NB4 (cell line): ENCODE measurements around the gene MARK4.

Experiments used
- DNase-seq: peaks from one replicate; pipeline ENCODE4 v3.0.0; 2010; ENCODE audit warnings: low read depth
- H3K4me3 ChIP-seq: one replicate; pipeline ENCODE4 v1.5.1; 2011; ENCODE audit warnings: mild to moderate bottlenecking, low read depth, low read length, moderate library complexity
- MYC ChIP-seq: IDR thresholded peaks from 2 replicates; pipeline ENCODE4 v1.6.1; 2011; ENCODE audit warnings: low read depth, low read length
- POLR2A ChIP-seq: IDR thresholded peaks from 2 replicates; pipeline ENCODE4 v1.6.1; 2011; ENCODE audit warnings: mild to moderate bottlenecking; ENCODE audit not compliant: insufficient read length; ENCODE audit errors: extremely low read depth
- TF ChIP-seq, protein P1 (sequence below): IDR thresholded peaks from one replicate; pipeline ENCODE4 v1.5.1; 2012; ENCODE audit warnings: low read depth, low read length
- TF ChIP-seq, protein P2 (sequence below): IDR thresholded peaks from 2 replicates; pipeline ENCODE4 v1.6.1; 2011; ENCODE audit warnings: low read depth, low read length

MARK4 gene

DNA sequence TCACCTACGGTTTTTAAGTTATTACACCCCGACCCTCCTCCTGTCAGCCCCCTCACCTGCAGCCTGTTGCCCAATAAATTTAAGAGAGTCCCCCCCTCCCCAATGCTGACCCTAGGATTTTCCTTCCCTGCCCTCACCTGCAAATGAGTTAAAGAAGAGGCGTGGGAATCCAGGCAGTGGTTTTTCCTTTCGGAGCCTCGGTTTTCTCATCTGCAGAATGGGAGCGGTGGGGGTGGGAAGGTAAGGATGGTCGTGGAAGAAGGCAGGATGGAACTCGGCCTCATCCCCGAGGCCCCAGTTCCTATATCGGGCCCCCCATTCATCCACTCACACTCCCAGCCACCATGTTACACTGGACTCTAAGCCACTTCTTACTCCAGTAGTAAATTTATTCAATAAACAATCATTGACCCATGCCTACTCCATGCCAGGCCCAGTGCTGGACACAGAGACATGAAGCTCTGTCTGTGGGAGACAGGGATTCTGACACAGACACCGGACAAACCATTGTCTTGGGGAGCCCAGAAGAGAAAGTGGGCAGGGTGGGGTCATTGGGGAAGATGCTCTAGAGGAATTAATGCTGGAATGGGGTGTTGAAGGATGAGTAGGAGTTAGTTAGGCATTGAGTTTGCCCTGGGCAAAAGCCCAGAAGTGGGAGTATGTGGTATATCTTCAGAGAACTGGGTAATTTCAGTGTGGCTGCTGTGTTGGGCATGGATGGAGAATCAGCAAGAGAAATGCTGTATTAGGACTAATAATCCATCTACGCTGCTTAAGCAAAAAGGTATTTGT is 52.4 kb downstream of the MARK4 start:
- TF ChIP-seq POLR2A = no peak
- DNase-seq = no peak
- no peak overlapping the region for H3K4me3 ChIP-seq

DNA sequence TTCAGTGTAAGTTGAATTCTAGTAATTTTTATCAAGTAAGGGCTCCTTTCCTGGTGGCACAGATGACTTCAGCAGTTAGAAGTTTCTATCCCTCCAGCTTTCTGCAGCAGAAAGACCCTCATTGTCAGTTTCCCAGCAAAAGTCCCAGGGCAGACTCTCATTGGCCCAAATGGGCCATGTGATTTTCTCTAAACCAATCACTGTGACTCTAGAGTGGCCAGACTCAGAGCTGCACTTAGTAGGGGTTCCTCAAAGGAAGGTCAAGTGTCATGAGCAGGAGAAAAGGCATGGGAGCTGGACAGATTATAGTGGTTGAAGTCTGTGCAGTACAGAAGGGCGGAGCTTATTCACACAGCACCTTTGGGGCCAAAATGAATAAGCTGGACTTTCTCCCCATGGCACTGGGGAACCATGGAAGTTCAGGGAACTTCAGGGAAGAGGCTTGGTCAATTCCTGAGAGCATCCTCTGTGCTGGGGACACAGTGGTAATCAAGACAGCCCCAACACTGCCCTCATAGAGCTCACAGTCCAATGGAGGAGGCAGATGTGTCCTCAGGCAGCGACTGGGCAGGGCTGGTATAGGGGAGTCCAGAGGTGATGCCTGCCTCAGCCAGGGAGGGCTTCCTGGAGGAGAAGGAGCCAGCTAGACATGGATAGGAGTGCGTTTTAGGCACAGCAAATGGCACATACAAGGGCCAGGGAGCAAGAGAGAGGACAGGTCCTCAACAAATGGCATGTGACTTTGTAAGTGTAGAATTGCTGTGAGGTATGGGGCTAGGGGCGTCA is 53.3 kb downstream of the MARK4 start:
- TF ChIP-seq, protein P1, sequence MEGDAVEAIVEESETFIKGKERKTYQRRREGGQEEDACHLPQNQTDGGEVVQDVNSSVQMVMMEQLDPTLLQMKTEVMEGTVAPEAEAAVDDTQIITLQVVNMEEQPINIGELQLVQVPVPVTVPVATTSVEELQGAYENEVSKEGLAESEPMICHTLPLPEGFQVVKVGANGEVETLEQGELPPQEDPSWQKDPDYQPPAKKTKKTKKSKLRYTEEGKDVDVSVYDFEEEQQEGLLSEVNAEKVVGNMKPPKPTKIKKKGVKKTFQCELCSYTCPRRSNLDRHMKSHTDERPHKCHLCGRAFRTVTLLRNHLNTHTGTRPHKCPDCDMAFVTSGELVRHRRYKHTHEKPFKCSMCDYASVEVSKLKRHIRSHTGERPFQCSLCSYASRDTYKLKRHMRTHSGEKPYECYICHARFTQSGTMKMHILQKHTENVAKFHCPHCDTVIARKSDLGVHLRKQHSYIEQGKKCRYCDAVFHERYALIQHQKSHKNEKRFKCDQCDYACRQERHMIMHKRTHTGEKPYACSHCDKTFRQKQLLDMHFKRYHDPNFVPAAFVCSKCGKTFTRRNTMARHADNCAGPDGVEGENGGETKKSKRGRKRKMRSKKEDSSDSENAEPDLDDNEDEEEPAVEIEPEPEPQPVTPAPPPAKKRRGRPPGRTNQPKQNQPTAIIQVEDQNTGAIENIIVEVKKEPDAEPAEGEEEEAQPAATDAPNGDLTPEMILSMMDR = no peak
- no peak for TF ChIP-seq MYC
- no peak for TF ChIP-seq POLR2A
- TF ChIP-seq, protein P2, sequence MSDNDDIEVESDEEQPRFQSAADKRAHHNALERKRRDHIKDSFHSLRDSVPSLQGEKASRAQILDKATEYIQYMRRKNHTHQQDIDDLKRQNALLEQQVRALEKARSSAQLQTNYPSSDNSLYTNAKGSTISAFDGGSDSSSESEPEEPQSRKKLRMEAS = no peak
- DNase-seq = no peak
- no peak overlapping the region for H3K4me3 ChIP-seq

DNA sequence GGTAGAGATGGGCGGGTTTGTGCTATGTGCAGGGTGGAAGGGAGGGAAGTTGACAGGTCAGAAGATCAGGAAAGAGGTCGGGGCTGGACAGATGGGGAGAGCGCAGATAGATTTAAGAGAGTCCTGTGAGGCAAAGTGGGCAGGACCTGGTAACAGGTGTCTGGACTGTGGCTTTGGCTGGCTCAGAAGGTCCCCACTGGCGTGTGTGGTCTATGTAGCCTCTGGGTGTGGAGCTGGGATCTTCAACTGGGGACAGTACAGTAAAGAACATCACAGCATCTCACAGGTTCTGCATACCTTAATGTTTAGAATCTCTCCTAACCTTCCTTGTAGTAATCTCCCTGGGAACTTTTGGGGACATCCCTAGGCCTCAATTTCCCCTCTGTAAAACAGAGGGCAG is 53.9 kb downstream of the MARK4 start:
- no peak overlapping the region for H3K4me3 ChIP-seq
- DNase-seq = no peak
- TF ChIP-seq, protein P1 = no peak
- TF ChIP-seq MYC (no peak), POLR2A (no peak)
- TF ChIP-seq, protein P2 = no peak

DNA sequence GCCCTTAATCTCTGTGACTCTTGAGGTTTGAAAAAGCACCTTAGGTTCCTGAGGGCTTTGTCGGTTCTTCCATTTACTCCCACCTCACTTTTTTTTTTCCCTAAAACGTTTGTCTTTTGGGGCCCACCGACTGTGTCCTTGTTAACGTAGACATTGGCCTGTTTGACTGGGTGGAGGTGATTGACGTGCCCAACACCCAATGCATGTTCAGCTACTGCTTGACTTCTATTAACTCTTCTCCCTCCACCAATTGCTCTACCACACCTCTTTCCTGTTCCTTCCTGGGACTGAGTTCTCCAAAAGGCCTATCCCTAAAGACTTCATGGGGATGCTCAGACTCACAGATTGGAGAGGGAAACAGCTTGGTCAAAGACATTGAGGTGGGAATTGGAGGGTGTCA is 54.4 kb downstream of the MARK4 start:
- TF ChIP-seq POLR2A = no peak
- TF ChIP-seq, protein P2 = no peak
- no peak for TF ChIP-seq MYC
- TF ChIP-seq, protein P1 = no peak
- H3K4me3 ChIP-seq = no peak overlapping the region
- DNase-seq = no peak

DNA sequence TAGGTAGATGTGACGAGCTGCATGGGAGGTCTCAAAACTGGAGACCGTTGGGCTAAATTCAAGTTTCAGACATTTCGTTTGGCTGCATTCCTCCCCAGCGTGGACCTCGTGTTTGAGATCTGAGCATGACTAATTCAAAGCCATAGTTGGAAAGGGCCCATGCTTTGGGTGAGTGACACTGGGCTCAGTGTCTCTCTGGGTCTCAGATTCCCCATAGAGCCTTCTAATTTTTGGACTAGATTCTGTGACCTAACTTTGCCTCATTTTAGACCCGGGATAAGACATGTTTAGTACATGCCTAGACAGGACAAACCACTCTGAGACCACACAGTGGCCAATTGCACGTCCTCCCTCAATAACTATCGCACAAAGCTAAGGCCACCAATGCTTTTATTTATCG is 55.0 kb downstream of the MARK4 start:
- TF ChIP-seq, protein P1 = no peak
- no peak for TF ChIP-seq MYC
- no peak for TF ChIP-seq POLR2A
- TF ChIP-seq, protein P2 = no peak
- no peak overlapping the region for H3K4me3 ChIP-seq
- no peak for DNase-seq

DNA sequence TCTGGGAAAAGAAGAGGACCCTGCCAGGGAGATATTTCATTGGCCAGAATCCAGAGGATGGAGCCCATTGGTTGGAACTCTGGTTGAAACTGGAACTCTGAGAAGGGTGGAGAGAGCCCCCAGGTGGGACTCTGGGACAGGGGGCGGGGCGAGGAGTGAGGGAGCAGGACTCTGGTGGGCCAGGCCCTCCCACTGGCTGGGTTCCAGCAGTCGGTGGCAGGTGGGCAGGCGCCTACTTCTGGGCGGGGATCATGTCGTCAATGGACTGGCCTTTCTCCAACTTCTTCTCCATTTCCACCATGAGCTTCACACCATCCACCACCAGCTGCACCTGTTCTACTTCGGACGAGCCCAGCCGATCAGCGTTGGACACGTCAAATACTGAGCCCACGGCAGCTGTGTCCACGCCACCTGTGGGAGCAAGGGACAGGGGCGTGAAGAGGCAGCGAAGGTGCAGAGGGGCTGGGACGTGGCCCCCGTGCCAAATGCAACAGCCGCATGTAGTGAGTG is 55.5 kb downstream of the MARK4 start:
- TF ChIP-seq, protein P1 = no peak
- TF ChIP-seq, protein P2 = no peak
- no peak for TF ChIP-seq MYC
- no peak for TF ChIP-seq POLR2A
- H3K4me3 ChIP-seq = no peak overlapping the region
- no peak for DNase-seq
